Endodermal cell (in vitro differentiated cells): Measurements from ENCODE around the gene TEAD3. TPM values are rescaled to one million over a fixed set of nuclear protein-coding genes. Genes with fewer than 3 reads are reported as not detected.

Experiments
- DNase-seq: peaks from one replicate; pipeline ENCODE4 v3.0.0-alpha.2; 2017
- H3K27ac ChIP-seq: 2 replicates; pipeline ENCODE4 v1.5.1; 2013; ENCODE audit warnings: mild to moderate bottlenecking, low read depth, low read length, moderate library complexity
- H3K27me3 ChIP-seq: 2 replicates; pipeline ENCODE4 v1.6.1; 2013; ENCODE audit warnings: mild to moderate bottlenecking, low read length, moderate library complexity; ENCODE audit not compliant: insufficient read depth, control insufficient read depth, poor library complexity, severe bottlenecking
- H3K36me3 ChIP-seq: 2 replicates; pipeline ENCODE4 v1.7.0; 2013; ENCODE audit warnings: mild to moderate bottlenecking, low read length, moderate library complexity; ENCODE audit not compliant: control insufficient read depth, insufficient read depth
- H3K4me1 ChIP-seq: one replicate; pipeline ENCODE4 v1.7.0; 2013; ENCODE audit warnings: low read length; ENCODE audit not compliant: control insufficient read depth, insufficient read depth
- H3K4me3 ChIP-seq: 2 replicates; pipeline ENCODE4 v1.5.1; 2013; ENCODE audit warnings: mild to moderate bottlenecking, low read length, moderate library complexity
- H3K9ac ChIP-seq: 2 replicates; pipeline ENCODE4 v1.6.1; 2013; ENCODE audit warnings: mild to moderate bottlenecking, low read length, moderate library complexity; ENCODE audit not compliant: poor library complexity, severe bottlenecking; ENCODE audit errors: extremely low read depth
- H3K9me3 ChIP-seq: 2 replicates; pipeline ENCODE4 v1.6.1; 2013; ENCODE audit warnings: mild to moderate bottlenecking, low read length, moderate library complexity; ENCODE audit not compliant: control insufficient read depth
- H3K27ac Mint-ChIP-seq: 2 replicates; pipeline ENCODE4 v1.8.0; 2020; ENCODE audit warnings: mixed read lengths
- H3K27me3 Mint-ChIP-seq: 2 replicates; pipeline ENCODE4 v1.8.0; 2021; ENCODE audit warnings: mild to moderate bottlenecking, mixed read lengths; ENCODE audit not compliant: insufficient read depth
- H3K36me3 Mint-ChIP-seq: 2 replicates; pipeline ENCODE4 v1.8.0; 2020; ENCODE audit warnings: low read depth, mixed read lengths
- H3K4me1 Mint-ChIP-seq: 2 replicates; pipeline ENCODE4 v1.8.0; 2020; ENCODE audit warnings: mixed read lengths
- H3K4me3 Mint-ChIP-seq: 2 replicates; pipeline ENCODE4 v1.8.0; 2020; ENCODE audit warnings: mild to moderate bottlenecking, moderate library complexity, mixed read lengths
- H3K9me3 Mint-ChIP-seq: 2 replicates; pipeline ENCODE4 v1.8.0; 2020; ENCODE audit warnings: mild to moderate bottlenecking, mixed read lengths
- WGBS, 2 experiments: methylation state at CpG; one replicate each; pipeline versions ENCODE4 v1.1.5 to v1.1.7; 2013; ENCODE audit warnings: missing lambda C conversion rate in 2 of 2, mixed read lengths in 1 of 2; ENCODE audit not compliant: insufficient coverage in 1 of 2, insufficient read length in 1 of 2; 5-methylcytosine and 5-hydroxymethylcytosine counted together
- total RNA-seq, 2 donors: library from RNA; stranded (reverse); fragmentation: NEBNext Ultra II Directional in 1 of 2; extraction: Animal tissue kit (Norgen Biotek cat#: 25700) in 1 of 2; gene quantifications; 2 replicates in 1 of 2; 3 replicates in 1 of 2; pipeline ENCODE4 v1.2.1, GENCODE V29; 2021
- TF ChIP-seq, protein P1 (sequence below): fragments of 200-600 bp; sonication (generic); conservative IDR thresholded peaks from 2 replicates; pipeline ENCODE4 v1.5.0; 2021; ENCODE audit warnings: antibody characterized with exemption, mild to moderate bottlenecking

TEAD3 gene
- total RNA-seq, 2 donors from 2014 or later, result 22.7 to 29.2 TPM

DNA sequence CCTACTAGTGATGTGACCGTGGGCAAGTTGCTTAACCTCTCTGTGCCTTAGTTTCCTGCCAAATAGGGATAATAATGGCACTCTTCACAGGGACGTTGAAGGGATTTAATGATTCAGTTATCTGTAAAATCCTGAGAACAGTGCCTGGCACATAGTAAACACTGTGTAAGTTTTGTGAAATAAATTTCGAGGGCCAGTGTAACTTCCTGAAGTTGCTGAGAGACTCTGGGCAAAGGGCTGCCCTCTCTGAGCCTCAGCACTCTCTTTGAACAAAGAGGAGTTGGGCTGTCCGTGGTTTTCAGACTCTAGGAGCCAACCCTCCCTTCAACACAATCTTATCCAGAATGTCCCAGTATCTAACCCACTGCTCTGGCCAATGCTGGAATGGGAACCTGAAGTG lies 2.5 kb upstream of the TEAD3 start:
- no peaks in the 10 kb centered on the region for H3K27me3 ChIP-seq
- Mint-ChIP-seq H3K4me1 (peaks cover 21% of the 10 kb centered on the region), H3K27ac (no peak overlapping the region), H3K4me3 (no peak overlapping the region), H3K9me3 (no peaks in the 10 kb centered on the region), H3K27me3 (peaks cover 16% of the 10 kb centered on the region), H3K36me3 (no peaks in the 10 kb centered on the region)
- no peak overlapping the region for H3K27ac ChIP-seq
- H3K36me3 ChIP-seq, result no peaks in the 10 kb centered on the region
- TF ChIP-seq, protein P1, sequence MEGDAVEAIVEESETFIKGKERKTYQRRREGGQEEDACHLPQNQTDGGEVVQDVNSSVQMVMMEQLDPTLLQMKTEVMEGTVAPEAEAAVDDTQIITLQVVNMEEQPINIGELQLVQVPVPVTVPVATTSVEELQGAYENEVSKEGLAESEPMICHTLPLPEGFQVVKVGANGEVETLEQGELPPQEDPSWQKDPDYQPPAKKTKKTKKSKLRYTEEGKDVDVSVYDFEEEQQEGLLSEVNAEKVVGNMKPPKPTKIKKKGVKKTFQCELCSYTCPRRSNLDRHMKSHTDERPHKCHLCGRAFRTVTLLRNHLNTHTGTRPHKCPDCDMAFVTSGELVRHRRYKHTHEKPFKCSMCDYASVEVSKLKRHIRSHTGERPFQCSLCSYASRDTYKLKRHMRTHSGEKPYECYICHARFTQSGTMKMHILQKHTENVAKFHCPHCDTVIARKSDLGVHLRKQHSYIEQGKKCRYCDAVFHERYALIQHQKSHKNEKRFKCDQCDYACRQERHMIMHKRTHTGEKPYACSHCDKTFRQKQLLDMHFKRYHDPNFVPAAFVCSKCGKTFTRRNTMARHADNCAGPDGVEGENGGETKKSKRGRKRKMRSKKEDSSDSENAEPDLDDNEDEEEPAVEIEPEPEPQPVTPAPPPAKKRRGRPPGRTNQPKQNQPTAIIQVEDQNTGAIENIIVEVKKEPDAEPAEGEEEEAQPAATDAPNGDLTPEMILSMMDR, result no peak
- 92 to 94% methylated on average over 4 of the region's 4 CpGs for WGBS, 2 experiments
- H3K9ac ChIP-seq, result no peak overlapping the region
- peaks cover 8% of the 10 kb centered on the region for H3K4me1 ChIP-seq
- no peak for DNase-seq
- H3K9me3 ChIP-seq, result no peaks in the 10 kb centered on the region
- H3K4me3 ChIP-seq, result no peak overlapping the region

DNA sequence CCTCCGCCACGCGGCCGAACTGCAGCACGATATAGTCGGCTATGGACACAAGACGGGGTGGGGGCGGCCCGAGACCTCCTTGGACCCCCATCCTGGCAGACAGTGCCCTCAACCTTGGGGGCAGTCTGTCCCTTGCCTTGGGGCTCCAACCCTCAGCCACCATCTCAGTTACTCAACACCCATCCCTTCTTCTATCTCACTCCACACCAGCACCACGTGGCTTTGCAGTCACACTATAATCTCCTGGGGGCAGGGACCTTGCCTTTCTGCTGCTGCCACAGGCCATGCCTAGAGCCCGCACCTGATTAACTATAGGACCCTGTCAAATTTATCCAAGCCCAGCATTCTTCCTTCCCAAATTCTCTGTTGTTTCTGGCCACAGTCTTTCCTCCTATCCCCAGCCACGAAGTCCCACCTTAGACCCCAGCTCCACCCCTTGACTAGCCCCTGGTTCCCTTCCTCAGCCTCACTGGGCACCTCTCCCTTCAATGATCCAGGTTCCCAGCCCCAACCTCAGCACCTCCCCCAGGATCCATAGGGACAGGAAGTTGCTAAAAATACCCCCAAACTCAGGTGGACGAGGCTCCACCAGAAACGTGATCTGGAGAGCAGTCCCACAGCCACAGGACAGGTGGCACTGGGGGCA lies 1.7 kb upstream of the TEAD3 start:
- H3K4me1 ChIP-seq, result peaks cover 8% of the 10 kb centered on the region
- peak; percentile 67 for DNase-seq
- Mint-ChIP-seq H3K27ac (no peak overlapping the region), H3K36me3 (no peaks in the 10 kb centered on the region), H3K4me3 (peak overlapping the region; percentile 66), H3K27me3 (peaks cover 16% of the 10 kb centered on the region), H3K4me1 (peaks cover 27% of the 10 kb centered on the region), H3K9me3 (no peaks in the 10 kb centered on the region)
- TF ChIP-seq, protein P1, result no peak
- H3K36me3 ChIP-seq, result no peaks in the 10 kb centered on the region
- 35 to 45% methylated on average over 12 to 14 of the region's 14 CpGs for WGBS, 2 experiments
- no peak overlapping the region for H3K9ac ChIP-seq
- H3K27ac ChIP-seq, result no peak overlapping the region
- no peaks in the 10 kb centered on the region for H3K27me3 ChIP-seq
- H3K9me3 ChIP-seq, result no peaks in the 10 kb centered on the region
- peak overlapping the region; percentile 79 for H3K4me3 ChIP-seq

DNA sequence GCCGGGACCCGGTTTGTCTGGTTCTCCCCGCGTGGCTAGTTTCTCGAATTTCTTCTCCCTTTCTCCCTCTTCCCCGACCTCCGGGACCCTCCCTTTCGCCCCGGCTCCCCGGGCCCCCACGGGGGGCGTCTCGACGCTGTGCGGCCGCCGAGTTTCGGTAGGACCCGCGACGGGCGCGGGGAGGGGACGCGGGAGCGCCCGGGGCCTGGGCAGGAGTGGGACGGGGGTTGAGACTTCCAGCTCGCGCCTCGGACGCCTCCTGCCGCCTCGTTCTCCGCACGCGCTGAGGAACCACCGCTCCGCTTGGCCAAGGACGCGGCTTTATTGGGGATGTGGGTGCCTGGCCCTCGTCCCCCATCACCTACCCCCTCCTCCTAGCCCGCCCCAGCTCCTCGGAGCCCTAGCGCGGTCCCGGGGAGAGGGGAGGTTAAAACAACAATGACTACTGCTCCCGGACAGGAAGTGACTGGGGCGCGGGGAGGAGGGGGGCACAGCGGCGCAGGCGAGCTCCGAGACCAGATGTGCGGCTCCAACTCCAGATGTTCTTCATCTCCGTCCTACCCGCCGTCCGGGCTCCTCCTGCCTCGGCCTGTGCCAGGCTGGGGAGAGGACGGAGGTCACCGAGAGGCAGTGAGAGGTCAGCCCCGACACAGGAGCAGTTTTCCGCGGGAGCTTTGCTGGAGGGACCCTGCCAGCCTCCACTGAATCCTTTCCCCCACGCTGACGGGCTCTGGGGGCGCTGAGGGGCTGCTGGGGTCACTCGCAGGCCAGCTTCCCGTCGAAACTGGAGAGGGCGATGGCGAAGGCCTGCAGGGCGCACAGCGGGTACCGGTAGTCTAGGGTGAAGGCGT lies 917 bp upstream of the TEAD3 start:
- H3K9me3 ChIP-seq, result no peaks in the 10 kb centered on the region
- H3K4me1 ChIP-seq, result peaks cover 11% of the 10 kb centered on the region
- no peaks in the 10 kb centered on the region for H3K27me3 ChIP-seq
- H3K9me3 Mint-ChIP-seq, result no peaks in the 10 kb centered on the region
- TF ChIP-seq, protein P1, result no peak
- H3K36me3 ChIP-seq, result no peaks in the 10 kb centered on the region
- DNase-seq, result peak; percentile 86
- H3K4me3 Mint-ChIP-seq, result peak overlapping the region; percentile 66
- peaks cover 35% of the 10 kb centered on the region for H3K4me1 Mint-ChIP-seq
- H3K36me3 Mint-ChIP-seq, result no peaks in the 10 kb centered on the region
- peaks cover 16% of the 10 kb centered on the region for H3K27me3 Mint-ChIP-seq
- no peak overlapping the region for H3K27ac Mint-ChIP-seq
- H3K27ac ChIP-seq, result peak overlapping the region; percentile 51
- WGBS, 2 experiments, result 6 to 15% methylated on average over 17 to 77 of the region's 77 CpGs
- H3K9ac ChIP-seq, result peak overlapping the region; percentile 59
- peak overlapping the region; percentile 79 for H3K4me3 ChIP-seq
